Duodenal mucosa (tissue), 2 donors: Measurements from ENCODE around the gene PLPP4.

Experiments
- H3K27ac ChIP-seq: one replicate; pipeline ENCODE4 v1.7.0; 2013; ENCODE audit warnings: low read depth, low read length
- H3K27me3 ChIP-seq, 2 donors: one replicate each; pipeline ENCODE4 v1.7.0; 2013; ENCODE audit warnings: low read length in 2 of 2, control low read depth in 1 of 2; ENCODE audit not compliant: insufficient read depth in 2 of 2, control insufficient read depth in 1 of 2
- H3K36me3 ChIP-seq, 2 donors: one replicate each; pipeline ENCODE4 v1.7.0; 2013; ENCODE audit warnings: low read length in 2 of 2, control low read depth in 1 of 2; ENCODE audit not compliant: insufficient read depth in 2 of 2, control insufficient read depth in 1 of 2
- H3K4me1 ChIP-seq, 2 donors: one replicate each; pipeline ENCODE4 v1.7.0; 2013; ENCODE audit warnings: low read length in 2 of 2, control low read depth in 1 of 2; ENCODE audit not compliant: insufficient read depth in 2 of 2, control insufficient read depth in 1 of 2
- H3K4me3 ChIP-seq, 2 donors: one replicate each; pipeline ENCODE4 v1.7.0; 2013; ENCODE audit warnings: low read length in 2 of 2, low read depth in 1 of 2
- H3K9ac ChIP-seq, 2 donors: one replicate each; pipeline ENCODE4 v1.7.0; 2013; ENCODE audit warnings: low read length in 2 of 2, low read depth in 1 of 2
- H3K9me3 ChIP-seq, 2 donors: one replicate each; pipeline ENCODE4 v1.7.0; 2013; ENCODE audit warnings: low read length in 2 of 2, control low read depth in 1 of 2; ENCODE audit not compliant: control insufficient read depth in 1 of 2

Gene PLPP4

DNA sequence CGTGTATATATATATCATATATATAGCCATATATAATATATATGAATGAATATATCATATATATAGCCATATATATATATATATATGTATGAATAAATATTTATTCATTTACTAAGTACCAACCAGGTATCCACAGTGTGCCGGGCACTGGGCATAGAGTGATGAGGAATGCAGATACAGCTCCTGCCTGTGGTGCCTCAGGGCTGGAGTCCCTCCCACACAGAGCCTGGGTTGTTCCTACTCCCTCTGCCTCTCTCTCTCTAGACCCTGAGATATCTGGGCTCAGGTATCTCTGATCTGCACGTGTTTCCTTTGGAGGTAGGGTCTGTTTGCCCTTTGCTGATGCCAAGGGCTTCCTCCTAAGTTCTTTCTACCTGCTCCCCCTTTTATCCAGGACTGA, 1.4 kb upstream of the PLPP4 start:
- Histone ChIP-seq H3K9ac (no peak overlapping the region), H3K27ac (no peak overlapping the region), H3K4me1 (peaks cover 0 to 8% of the 10 kb centered on the region in 2 donors), H3K4me3 (no peak overlapping the region), H3K9me3 (no peaks in the 10 kb centered on the region), H3K36me3 (no peaks in the 10 kb centered on the region), H3K27me3 (peaks cover 31 to 49% of the 10 kb centered on the region in 2 donors)

DNA sequence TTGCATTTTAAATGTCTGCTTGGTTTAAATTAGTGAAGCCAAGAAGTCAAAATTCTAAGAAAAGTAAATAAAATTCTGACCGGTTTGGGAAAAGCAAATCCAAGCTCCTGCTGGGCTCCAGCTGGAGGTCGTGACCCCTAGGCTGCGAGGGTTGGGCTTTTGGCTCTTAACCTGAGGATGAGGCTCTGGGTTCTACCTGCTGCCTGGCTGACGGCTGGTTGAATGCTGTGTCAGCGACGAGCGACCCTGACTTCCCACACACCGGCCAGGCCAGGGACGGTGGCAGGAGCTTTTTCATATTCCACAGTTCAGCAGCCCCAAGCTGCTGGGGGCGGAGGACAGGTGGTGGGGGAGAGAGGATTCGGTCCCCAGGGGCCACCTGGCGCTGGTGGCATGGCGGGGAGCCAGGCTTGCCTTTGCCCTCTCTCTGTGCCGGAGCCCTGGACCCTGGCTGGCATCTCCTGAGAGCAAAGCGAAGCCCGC, 843 bp upstream of the PLPP4 start:
- H3K4me3 ChIP-seq = no peak overlapping the region
- H3K27ac ChIP-seq = no peak overlapping the region
- H3K27me3 ChIP-seq = peaks cover 31 to 54% of the 10 kb centered on the region in 2 donors
- no peak overlapping the region for H3K9ac ChIP-seq
- no peaks in the 10 kb centered on the region for H3K36me3 ChIP-seq
- H3K9me3 ChIP-seq = no peaks in the 10 kb centered on the region
- peaks cover 0 to 8% of the 10 kb centered on the region in 2 donors for H3K4me1 ChIP-seq

DNA sequence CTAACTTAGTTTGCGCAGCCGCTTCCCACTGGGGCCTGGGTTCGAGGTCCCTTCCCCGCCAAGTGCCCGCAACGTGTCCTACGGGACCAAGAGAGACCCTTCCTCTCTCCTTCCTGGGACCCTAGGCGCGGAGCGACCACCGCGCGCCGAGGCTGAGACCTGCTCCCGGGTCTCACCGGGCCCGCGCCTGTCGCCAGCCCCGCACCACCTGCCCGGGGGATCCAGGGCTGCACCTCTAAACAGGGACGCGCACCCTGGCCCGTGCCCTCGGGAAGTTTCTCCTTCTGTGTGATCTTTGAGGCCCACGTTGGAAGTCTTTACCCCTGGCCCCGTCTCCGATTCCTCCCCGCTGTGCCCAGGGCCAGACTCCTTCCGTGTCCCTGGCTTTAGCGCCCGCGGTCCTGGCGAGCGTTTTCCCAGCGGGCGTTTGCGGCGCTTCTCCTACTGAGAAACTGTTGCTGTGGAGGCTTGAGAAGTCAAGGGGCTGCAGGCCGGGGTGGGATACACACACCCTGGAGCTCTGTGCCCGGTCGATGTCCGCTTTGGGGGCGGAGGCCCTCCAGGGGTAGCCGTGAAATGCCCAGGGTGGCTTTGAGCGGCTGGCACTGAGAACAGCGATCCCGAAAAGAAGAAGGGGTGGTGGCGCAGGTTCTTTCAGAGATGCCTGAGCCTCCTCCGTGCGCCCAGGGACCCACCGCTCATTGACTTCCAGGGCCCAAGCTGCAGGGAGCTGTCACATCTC, 575 bp downstream of the PLPP4 start:
- Histone ChIP-seq H3K27ac (no peak overlapping the region), H3K4me3 (no peak overlapping the region), H3K9me3 (no peaks in the 10 kb centered on the region), H3K36me3 (no peaks in the 10 kb centered on the region), H3K9ac (no peak overlapping the region), H3K27me3 (peaks cover 31 to 54% of the 10 kb centered on the region in 2 donors), H3K4me1 (peaks cover 0 to 8% of the 10 kb centered on the region in 2 donors)

DNA sequence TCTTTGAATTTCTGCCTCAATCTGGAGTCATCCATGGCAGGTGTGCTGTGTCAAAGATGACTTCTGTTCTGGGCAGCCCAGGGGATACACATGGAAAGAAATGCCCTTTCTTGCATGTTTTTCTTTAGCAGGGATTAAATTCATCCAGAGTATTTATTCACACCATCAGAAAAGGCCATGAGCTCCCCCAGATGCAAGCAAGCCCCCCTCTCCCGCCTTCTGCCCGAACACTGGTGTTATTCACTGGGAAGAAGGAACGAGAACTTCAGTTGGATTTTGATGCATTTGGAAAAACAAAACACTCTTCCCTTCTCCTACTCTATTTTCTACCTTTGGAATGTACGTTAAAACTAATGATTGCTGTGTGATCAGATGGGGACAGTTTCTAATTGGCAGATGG, 1.4 kb downstream of the PLPP4 start:
- no peak overlapping the region for H3K9ac ChIP-seq
- H3K9me3 ChIP-seq = no peaks in the 10 kb centered on the region
- no peak overlapping the region for H3K4me3 ChIP-seq
- H3K27me3 ChIP-seq = peaks cover 31 to 54% of the 10 kb centered on the region in 2 donors
- H3K4me1 ChIP-seq = peaks cover 0 to 8% of the 10 kb centered on the region in 2 donors
- no peak overlapping the region for H3K27ac ChIP-seq
- no peaks in the 10 kb centered on the region for H3K36me3 ChIP-seq

DNA sequence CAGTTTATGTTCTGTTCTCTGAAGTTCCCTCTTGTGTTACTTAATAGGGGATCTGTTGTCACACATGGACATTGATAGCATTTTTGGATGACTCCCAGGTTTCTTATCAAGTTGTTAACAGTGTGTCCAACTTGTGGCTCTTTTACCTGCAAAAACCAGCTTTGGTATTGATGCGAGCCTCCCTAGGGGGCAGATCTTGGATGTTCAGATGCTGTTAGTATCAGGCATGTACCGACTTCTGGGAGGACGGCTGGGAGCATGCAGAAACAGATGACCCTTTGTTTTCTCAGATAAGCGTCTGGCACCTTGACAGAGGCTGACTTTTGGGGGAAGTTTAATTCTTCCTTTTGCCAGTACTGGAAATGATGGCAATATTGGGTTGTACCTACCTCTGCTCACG, 2.2 kb downstream of the PLPP4 start:
- Histone ChIP-seq H3K4me1 (peaks cover 0 to 8% of the 10 kb centered on the region in 2 donors), H3K27ac (no peak overlapping the region), H3K9ac (no peak overlapping the region), H3K27me3 (peaks cover 31 to 51% of the 10 kb centered on the region in 2 donors), H3K4me3 (no peak overlapping the region), H3K9me3 (no peaks in the 10 kb centered on the region), H3K36me3 (no peaks in the 10 kb centered on the region)

DNA sequence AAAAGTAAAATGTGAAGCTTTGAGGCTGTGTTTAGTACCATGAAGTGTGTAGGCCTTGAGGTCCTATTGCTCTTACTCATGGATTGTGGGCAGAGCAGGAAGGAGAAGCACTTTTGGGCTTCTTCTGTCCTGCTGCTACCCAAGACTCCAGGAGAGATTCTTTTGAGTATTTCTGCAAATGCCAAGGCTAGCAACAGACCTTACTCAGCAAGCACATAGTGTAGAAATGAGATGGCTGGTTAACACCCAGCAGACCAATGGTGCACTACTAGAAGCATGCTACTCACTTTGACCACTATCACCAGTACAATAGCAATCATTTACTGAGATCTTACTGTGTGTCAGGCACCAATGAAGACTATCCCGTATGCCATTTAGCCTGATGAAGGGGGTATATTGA, 3.2 kb downstream of the PLPP4 start:
- peaks cover 31 to 47% of the 10 kb centered on the region in 2 donors for H3K27me3 ChIP-seq
- no peaks in the 10 kb centered on the region for H3K9me3 ChIP-seq
- H3K36me3 ChIP-seq = no peaks in the 10 kb centered on the region
- no peak overlapping the region for H3K9ac ChIP-seq
- no peak overlapping the region for H3K27ac ChIP-seq
- H3K4me3 ChIP-seq = no peak overlapping the region
- H3K4me1 ChIP-seq = peaks cover 0 to 8% of the 10 kb centered on the region in 2 donors

DNA sequence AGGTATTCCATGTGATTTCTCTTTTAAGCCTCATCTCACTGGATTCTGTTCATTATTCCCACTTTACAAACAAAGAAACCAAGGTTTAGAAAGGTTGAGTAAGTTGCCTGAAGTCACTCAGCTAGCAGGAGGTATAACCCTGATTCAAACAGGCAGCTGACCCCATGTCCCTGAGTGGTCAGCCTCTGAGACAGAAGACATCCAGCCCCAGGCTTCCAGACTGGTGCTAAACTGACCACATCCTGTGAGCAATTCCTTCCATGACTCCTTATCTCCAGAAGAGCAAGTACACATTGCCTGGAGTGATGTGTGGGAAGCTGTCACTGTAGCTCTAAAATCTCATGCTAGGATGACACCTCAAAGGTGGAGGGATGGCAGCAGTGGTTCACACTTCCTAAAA, 3.7 kb downstream of the PLPP4 start:
- Histone ChIP-seq H3K4me1 (peaks cover 0 to 8% of the 10 kb centered on the region in 2 donors), H3K27me3 (peaks cover 29 to 42% of the 10 kb centered on the region in 2 donors), H3K4me3 (no peak overlapping the region), H3K9me3 (no peaks in the 10 kb centered on the region), H3K27ac (no peak overlapping the region), H3K9ac (no peak overlapping the region), H3K36me3 (no peaks in the 10 kb centered on the region)

DNA sequence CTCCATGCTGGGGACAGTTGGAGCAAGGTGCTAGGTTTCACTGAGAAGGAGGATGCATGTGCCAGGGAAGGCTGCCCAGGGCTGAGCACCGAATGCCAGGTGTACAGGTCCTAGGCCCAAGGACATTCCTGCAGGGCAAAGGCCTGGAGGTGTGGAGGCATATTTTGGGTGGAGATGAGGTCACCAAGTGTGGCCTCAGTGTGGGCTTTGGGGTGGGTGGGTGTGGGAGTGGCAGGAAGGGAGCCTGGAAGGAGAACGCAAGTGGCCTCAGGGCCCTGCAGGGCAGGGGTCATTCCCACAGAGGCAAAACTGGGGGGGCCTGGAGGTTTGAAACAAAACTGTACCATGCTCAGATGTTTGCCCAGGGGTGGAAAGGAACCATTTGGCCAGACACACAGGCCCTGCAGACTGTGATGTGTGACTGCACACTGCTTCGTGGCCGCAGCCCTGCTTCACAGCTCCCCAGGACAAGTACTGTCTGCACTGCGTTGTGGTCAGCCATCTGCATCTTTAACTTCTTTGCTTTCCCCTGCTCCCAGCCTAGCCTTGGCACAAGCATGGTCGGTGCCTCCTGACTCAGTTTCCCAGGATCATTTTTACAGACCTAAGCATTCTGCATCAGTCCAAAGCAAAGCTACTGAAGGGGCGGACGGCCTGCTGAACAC, 5.1 kb downstream of the PLPP4 start:
- Histone ChIP-seq H3K9me3 (no peaks in the 10 kb centered on the region), H3K4me3 (no peak overlapping the region), H3K27ac (no peak overlapping the region), H3K9ac (no peak overlapping the region), H3K4me1 (peaks cover 0 to 5% of the 10 kb centered on the region in 2 donors), H3K36me3 (no peaks in the 10 kb centered on the region), H3K27me3 (peaks cover 21 to 34% of the 10 kb centered on the region in 2 donors)

DNA sequence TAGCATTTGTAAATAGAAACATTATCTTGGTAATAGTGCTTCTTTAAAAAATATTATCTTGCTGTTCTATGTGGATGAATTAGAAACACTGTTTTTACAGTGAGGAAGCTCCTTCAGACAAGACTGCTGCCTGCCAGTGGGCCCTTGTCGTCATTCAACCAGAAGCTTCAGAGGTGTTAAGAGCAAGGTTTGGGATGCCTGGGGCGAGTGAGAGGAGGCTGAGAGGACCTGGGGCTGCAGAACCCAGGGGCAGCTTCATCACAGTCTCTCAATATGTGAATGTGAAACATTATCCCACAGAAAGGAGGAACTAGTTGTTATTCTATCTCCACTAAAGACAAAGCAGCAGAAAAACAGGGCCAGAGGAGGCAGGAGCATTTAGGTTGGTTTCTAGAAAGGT, 8.1 kb downstream of the PLPP4 start:
- Histone ChIP-seq H3K9me3 (no peaks in the 10 kb centered on the region), H3K27me3 (peaks cover 0 to 7% of the 10 kb centered on the region in 2 donors), H3K9ac (no peak overlapping the region), H3K36me3 (no peaks in the 10 kb centered on the region), H3K4me1 (no peaks in the 10 kb centered on the region), H3K4me3 (no peak overlapping the region), H3K27ac (no peak overlapping the region)

DNA sequence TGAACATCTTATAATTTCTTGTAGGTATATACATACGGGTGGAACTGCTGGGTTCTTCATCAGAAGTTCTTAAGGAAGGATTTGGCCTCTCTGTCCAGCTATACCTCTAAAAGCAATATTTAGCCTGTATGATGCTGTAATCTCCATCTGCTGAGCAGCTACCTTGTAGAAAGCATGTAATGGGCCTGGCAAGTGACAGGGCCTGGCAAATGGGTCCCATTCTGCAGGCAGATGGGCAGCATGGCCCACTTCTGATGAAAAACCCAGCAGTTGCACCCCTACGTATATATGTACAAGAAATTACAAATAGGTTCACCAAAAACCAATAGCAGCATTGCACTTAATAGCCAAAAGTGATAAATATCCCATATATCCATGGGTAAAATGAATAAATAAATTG, 9.0 kb downstream of the PLPP4 start:
- H3K9ac ChIP-seq = no peak overlapping the region
- H3K36me3 ChIP-seq = no peaks in the 10 kb centered on the region
- H3K27me3 ChIP-seq = peaks cover 0 to 1% of the 10 kb centered on the region in 2 donors
- H3K27ac ChIP-seq = no peak overlapping the region
- H3K4me3 ChIP-seq = no peak overlapping the region
- no peaks in the 10 kb centered on the region for H3K9me3 ChIP-seq
- H3K4me1 ChIP-seq = no peaks in the 10 kb centered on the region
